Lower lobe of right lung (tissue), 2 donors: ENCODE results near the gene TTLL1. TPM values are rescaled to one million over a fixed set of nuclear protein-coding genes. Genes with fewer than 3 reads are reported as not detected.
A peak's percentile ranks its signal among the peaks of the same experiment; 100 is the strongest.
"Not testable (repeated sequence)": the region's sequence is repeated elsewhere in the genome, so short reads cannot be mapped to it uniquely, and the experiment has no call there.

ENCODE experiments used
- ATAC-seq, 2 donors: fragments of 200-7000 bp; cut with Tn5 transposase; one replicate each; pipeline ENCODE4 v1.9.1; 2020 to 2022; ENCODE audit warnings: mild to moderate bottlenecking in 2 of 2, moderate library complexity in 2 of 2
- DNase-seq: peaks from one replicate; pipeline ENCODE4 v3.0.0-alpha.2; 2020
- H3K27ac ChIP-seq: fragments of 200-600 bp; one replicate; pipeline ENCODE4 v1.8.0; 2022
- H3K27me3 ChIP-seq: fragments of 200-600 bp; one replicate; pipeline ENCODE4 v1.8.0; 2022; ENCODE audit warnings: low read depth
- H3K36me3 ChIP-seq: fragments of 200-600 bp; one replicate; pipeline ENCODE4 v1.8.0; 2022; ENCODE audit warnings: mild to moderate bottlenecking
- H3K4me1 ChIP-seq: fragments of 200-600 bp; one replicate; pipeline ENCODE4 v1.8.0; 2022
- H3K4me3 ChIP-seq: fragments of 200-600 bp; one replicate; pipeline ENCODE4 v1.8.0; 2022; ENCODE audit warnings: mild to moderate bottlenecking
- H3K9me3 ChIP-seq: fragments of 200-600 bp; one replicate; pipeline ENCODE4 v1.8.0; 2022
- intact Hi-C: fragments of 100-400 bp; cut with DNase I; formaldehyde crosslinking; loops from one replicate; pipeline ENCODE4 v1.11.0; 2022
- total RNA-seq: library from RNA; stranded (reverse); fragmentation: NEBNext Ultra II Directional; extraction: Animal tissue kit (Norgen Biotek cat#: 25700); gene quantifications from one replicate; pipeline ENCODE4 v1.2.1, GENCODE V29; 2021
- TF ChIP-seq, protein P1 (sequence below): fragments of 200-600 bp; IDR thresholded peaks from one replicate; pipeline ENCODE4 v1.8.0; 2022; ENCODE audit warnings: antibody characterized with exemption, mild to moderate bottlenecking
- donor health status: DM: no; HTN: yes; CAD: no; lungs with severe emphysema.

Gene TTLL1
- total RNA-seq, 1 donor from 2014 or later, result 5.4 TPM

DNA sequence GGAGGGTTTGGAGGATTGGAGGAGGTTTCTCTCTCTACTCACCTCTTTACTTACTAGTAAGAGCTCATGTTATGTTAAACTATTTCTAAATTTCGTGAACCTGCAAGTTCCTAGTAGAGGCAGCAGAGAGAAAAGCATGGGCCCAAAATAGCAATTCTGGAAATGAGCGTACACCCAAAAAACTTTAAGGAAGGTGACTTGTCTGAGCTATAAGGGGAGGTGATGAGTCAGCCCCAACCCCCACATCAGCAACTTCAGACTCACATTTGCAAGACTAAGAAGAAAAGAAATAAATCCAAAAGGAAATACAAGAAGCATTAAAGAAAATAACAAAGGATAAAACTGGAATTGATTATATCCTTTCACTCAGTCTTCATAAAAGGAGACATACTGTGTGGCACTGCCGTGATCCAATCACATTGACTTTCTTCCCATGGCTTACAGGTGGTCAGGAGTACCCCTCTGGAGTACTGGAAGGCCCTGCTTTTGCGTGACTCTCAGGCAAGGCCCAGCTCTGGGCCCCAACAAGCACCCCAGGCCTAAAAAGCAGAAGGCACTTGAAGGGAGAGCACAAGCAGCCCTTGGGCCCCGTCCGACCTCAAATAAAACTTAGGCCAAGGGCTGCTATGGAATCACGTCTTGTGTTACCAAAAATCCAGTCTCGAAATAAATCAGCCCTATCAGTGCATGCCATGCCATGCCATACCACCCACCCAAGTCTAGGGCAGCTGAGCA is 88.6 kb downstream of the TTLL1 start:
- H3K4me1 ChIP-seq, result peaks cover 89% of the 10 kb centered on the region
- H3K9me3 ChIP-seq, result no peaks in the 10 kb centered on the region
- no peaks in the 10 kb centered on the region for H3K27me3 ChIP-seq
- H3K4me3 ChIP-seq, result no peak overlapping the region
- ATAC-seq (no peak), DNase-seq (peak; percentile 38)
- intact Hi-C loops, result no loop called here
- TF ChIP-seq, protein P1, sequence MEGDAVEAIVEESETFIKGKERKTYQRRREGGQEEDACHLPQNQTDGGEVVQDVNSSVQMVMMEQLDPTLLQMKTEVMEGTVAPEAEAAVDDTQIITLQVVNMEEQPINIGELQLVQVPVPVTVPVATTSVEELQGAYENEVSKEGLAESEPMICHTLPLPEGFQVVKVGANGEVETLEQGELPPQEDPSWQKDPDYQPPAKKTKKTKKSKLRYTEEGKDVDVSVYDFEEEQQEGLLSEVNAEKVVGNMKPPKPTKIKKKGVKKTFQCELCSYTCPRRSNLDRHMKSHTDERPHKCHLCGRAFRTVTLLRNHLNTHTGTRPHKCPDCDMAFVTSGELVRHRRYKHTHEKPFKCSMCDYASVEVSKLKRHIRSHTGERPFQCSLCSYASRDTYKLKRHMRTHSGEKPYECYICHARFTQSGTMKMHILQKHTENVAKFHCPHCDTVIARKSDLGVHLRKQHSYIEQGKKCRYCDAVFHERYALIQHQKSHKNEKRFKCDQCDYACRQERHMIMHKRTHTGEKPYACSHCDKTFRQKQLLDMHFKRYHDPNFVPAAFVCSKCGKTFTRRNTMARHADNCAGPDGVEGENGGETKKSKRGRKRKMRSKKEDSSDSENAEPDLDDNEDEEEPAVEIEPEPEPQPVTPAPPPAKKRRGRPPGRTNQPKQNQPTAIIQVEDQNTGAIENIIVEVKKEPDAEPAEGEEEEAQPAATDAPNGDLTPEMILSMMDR, result no peak
- H3K36me3 ChIP-seq, result no peaks in the 10 kb centered on the region
- peak overlapping the region; percentile 59 for H3K27ac ChIP-seq

DNA sequence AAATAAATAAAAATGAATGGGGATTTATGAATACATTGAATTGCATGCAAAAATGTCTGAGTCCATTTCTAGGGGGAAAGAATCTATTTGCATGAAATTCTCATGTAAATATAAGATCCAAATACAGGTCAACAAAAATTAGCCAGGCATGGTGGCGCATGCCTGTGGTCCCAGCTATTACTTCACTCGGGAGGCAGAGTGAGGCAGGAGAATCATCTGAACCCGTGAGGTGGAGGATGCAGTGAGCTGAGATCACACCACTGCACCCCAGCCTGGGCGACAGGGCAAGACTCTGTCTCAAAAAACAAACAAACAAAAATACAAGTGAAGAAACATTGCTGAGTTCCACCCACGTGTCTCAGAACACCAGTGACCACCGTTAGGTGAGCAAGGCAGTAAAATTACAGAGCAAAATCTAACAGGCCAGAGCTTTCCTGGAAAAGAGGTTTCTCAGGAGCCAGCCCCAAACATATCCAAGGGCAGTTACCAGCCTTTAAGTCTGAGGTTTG is 91.6 kb downstream of the TTLL1 start:
- no peak overlapping the region for H3K4me3 ChIP-seq
- peak overlapping the region; percentile 87 for H3K27ac ChIP-seq
- TF ChIP-seq, protein P1, result no peak
- no peaks in the 10 kb centered on the region for H3K27me3 ChIP-seq
- DNase-seq, result no peak
- no peaks in the 10 kb centered on the region for H3K9me3 ChIP-seq
- no peaks in the 10 kb centered on the region for H3K36me3 ChIP-seq
- ATAC-seq, result no peak
- H3K4me1 ChIP-seq, result peaks cover 89% of the 10 kb centered on the region
- intact Hi-C loops, result no loop called here

DNA sequence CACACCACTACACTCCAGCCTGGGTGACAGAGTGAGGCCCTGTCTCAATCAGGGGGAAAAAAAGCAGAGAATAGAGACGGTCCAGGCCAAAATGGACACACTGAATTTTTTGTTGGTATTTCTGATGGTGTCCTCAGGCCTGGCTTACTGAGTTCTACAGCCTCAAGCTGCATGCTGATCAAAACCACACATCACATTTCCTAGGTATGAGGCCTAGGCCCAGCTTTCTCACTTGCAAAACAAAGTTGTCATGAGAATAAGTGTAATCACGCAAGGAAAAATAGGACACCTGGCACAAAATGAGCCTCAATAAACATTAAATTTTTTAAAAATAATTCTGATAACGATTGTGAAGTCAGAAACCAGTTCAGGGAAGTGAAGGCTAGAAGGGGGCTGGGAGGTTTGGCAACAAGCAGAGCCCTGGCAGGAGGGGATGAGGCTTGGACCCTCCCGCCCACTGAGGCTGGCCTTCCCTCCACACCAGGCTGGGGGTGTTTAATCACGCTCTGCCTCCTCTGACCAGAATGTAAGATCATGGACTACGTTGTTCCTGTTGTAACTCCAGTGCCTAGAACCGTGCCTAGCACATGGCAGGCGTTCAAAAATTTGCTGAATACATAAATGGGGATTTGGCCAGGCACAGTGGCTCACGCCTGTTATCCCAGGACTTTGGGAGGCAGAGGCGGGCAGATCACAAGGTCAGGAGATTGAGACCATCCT is 92.4 kb downstream of the TTLL1 start:
- ATAC-seq, result no peak
- no peaks in the 10 kb centered on the region for H3K9me3 ChIP-seq
- no peaks in the 10 kb centered on the region for H3K36me3 ChIP-seq
- peak overlapping the region; percentile 87 for H3K27ac ChIP-seq
- H3K4me3 ChIP-seq, result no peak overlapping the region
- no peak for DNase-seq
- intact Hi-C loops, result no loop called here
- no peaks in the 10 kb centered on the region for H3K27me3 ChIP-seq
- H3K4me1 ChIP-seq, result peaks cover 86% of the 10 kb centered on the region
- TF ChIP-seq, protein P1, result no peak

DNA sequence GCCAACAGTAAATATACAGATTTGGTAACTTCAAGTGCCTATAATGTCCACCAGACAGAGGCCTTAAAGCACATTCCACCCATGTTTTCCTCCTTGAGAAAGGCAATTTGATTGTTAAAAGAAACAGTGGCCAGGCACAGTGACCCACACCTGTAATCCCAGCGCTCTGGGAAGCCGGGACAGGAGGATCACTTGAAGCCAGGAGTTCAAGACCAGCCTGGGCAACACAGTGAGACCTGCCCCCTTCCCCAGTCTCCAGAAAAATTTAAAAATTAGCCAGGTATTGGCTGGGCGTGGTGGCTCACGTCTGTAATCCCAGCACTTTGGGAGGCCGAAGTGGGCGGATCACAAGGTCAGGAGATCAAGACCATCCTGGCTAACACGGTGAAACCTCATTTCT is 93.5 kb downstream of the TTLL1 start:
- DNase-seq, intact Hi-C loops: not testable (repeated sequence)
- peaks cover 75% of the 10 kb centered on the region for H3K4me1 ChIP-seq

DNA sequence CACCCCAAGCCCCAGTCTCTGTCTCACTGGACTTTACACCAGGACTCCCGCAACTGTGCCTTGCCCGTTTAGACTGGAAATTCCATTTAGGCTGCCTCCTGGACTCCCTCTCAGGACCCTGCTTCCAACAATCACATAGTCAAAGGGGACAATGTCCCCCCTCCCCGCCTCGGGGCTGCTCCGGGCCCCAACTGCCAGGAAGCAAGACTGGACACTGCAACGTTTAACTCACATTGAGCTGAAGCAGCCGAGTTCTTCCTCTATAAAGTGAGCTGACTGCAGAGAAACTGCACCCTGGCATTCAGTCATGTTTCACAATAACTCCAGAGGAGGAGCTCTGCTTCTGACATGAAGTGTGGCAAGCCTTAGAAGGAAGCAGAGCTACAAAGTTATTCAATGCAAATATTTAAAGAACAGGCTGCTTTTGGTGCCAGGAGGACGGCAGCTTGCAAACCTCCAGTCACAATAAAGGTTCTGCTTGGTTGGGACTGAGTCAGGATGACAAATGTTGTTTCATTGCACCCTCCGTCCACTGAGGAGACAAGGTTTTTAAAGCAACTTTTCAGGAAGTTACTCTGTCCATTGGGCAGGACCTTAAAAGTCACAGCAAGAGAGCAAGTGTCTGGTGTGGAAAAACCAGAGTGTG is 94.2 kb downstream of the TTLL1 start:
- H3K36me3 ChIP-seq, result no peaks in the 10 kb centered on the region
- H3K9me3 ChIP-seq, result no peaks in the 10 kb centered on the region
- ATAC-seq (peak; percentile 84 to 87), DNase-seq (peak; percentile 65)
- peak overlapping the region; percentile 34 for H3K4me3 ChIP-seq
- peak overlapping the region; percentile 87 for H3K27ac ChIP-seq
- H3K27me3 ChIP-seq, result no peaks in the 10 kb centered on the region
- intact Hi-C loops, result no loop called here
- H3K4me1 ChIP-seq, result peaks cover 74% of the 10 kb centered on the region
- TF ChIP-seq, protein P1, result no peak

More for the DNA sequence above, 93.5 kb downstream of the TTLL1 start:
- not testable (repeated sequence) for H3K4me3 ChIP-seq, H3K9me3 ChIP-seq, H3K36me3 ChIP-seq, H3K27me3 ChIP-seq
- ATAC-seq, result peak in 1 of 2 donors; percentile 1
- H3K27ac ChIP-seq, result peak overlapping the region; percentile 87
